Hypothalamus (tissue), 51 donors: Measurements from ENCODE around the gene LRMDA.
A peak's percentile ranks its signal among the peaks of the same experiment; 100 is the strongest.

Source experiments
- DNase-seq, 51 donors: peaks; one replicate each; lab custom pipeline; 2025; lab: John Stamatoyannopoulos, UW

Gene LRMDA

DNA sequence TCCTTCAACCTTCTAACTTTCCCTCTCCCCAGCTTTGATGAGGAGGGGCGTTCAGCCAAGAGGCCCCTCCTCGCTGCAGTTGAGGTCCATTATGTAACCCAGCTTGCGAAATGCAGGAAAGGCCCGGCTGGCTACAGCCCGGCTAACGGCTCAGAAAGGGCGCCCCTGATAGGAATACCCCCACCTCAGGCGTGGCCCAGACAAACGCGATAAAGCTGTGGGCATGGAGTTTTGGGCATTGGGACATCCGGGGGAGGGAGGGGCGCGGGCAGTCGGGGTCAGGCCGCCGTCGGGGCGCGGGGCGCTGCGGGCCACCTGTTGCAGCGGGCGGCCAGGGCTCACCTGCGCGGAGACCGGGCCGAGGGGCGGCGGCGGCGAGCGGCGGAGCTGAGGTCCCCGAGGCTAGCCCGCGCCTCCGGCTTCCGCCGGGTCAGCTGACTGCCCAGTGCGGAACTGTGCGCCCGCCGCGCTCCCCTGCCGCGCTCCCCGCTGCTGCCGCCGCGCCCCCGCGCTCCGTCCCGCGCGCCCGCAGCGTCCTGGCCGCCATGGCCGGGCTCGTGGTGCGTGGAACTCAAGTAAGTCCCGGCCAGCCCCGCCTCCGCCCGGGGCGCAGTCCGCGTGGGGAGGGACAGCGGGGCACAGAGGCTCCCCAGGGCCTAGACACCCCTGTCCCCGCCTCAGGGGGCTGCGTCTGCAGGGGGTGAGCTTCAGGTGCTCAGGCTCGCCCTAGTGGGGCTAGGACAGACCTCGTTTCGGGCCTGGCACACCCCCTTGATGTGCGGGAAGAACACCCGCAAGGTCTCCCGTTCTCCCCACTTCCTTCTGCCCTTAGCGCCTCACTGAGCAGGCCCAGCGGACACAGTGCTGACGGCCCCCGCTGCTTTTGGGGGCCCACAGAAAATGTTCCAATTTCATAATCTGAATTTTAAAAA is at the start of gene LRMDA:
TSS of gene LRMDA (plus strand) at position 445 of the 932 bp plus-strand sequence.
- DNase-seq: peak in 21 of 51 donors; percentile 5 to 61 (median 30)

DNA sequence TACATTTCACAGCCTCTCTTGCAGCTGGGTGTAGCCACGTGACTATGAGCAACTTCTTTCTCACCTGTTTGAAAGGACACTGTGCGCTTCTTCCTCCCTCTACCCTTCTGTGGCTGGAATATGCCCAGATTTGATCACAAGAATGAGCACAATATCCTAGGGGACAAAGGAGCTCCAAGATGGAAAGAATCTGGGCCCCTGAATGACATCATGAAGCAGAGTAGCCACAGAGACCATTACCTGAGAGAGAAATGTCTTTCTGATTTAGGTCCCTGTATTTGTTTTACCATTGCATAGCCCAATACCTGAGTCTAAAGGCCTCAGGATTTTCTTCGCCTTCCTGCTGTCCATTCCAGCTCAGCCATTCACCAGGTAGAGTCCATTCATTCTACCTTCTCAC is 45.3 kb upstream of the LRMDA start:
- DNase-seq: no peak

DNA sequence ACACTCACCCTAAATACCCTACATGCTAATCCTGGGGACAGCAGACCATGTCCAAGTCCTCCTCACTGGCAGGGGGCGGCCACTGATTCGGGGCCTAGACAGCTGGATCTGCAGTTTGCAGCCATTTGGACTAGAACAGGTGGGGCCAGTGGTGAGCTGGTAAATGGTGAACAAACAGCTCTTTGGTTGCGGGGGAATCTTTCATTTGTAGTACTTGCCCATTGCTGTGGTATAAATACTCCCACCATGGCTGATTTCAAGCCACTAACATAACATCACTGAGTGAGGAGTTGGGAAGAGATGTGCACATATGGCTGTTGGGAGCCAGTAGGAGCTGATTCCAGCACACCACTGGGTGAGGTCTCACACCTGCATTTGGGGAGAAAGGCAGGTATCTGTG is 43.3 kb upstream of the LRMDA start:
- DNase-seq: no peak

DNA sequence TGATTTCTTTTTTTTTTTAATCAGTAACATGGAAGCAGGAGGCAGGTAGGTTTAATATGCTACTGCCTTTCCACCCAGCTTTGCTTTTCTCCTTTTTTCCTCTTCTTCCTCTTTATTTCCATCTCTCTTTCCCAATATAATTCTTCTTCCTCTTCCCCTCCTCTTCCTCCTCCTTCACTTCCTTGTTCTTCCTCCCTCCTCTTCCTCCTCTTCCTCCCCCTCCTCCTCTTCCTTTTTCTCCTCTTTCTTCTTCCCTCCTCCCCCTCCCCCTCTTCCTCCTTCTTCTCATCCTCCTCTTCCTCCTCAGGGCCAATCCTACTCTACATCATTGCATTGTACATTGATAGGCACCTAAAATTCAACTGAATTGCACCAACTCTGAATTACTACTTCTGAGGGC is 41.2 kb upstream of the LRMDA start:
- no peak for DNase-seq

DNA sequence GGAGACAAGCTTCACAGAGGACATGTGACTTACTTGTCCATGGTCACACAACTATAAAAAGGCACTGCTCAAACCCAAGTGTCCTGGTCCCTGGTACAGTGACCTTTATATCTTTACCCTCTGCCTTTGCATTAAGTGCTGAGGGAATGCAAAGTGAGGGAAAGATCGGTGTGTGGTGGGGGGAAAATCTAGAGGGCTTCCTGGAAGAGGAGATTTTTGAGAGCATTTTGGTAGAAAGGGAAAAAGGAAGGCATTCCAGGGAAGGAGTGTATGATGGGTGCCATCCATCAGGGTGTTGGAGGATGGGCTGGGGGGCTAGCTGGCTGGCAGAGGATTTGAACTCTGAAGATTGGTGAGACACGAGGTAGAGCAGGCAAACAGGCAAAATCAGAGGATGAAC is 39.2 kb upstream of the LRMDA start:
- DNase-seq: no peak

DNA sequence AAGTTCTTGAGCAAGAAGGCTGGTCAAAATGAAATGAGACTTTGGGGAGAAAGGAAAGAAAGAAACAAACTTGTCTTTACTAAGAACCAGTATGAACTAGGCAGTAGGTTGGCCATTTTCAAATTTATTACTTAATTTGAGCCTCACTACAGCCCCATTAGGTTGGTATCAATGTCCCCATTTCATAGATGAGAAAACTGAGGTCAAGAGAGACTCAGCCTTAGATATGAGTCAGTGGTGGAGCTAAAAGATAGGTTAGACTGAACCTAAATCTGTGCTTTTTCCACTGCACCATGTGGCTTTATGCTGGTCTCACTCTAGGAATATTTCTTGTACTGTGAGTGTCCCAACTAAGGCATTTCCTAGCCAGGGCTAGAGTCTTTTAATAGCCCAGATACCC is 38.7 kb upstream of the LRMDA start:
- no peak for DNase-seq

DNA sequence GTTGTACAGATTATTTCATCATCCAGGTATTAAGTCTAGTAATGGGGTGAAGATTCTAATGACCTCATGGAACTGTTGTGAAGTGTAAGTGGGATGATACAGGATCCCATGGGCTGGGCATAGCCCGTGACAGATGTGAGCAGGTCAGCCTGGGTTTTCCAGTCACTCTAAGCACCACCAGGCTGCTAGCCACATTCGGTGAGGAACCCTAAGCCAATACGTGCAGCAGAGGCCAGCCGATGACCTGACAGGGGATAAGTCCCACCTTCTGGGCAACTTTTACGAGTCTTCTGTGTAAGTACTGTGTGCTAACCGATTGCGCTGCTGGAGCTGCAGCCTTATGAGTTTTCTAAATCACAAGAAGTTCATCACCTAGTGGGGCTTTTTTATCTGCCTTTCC is 37.2 kb upstream of the LRMDA start:
- DNase-seq: no peak

DNA sequence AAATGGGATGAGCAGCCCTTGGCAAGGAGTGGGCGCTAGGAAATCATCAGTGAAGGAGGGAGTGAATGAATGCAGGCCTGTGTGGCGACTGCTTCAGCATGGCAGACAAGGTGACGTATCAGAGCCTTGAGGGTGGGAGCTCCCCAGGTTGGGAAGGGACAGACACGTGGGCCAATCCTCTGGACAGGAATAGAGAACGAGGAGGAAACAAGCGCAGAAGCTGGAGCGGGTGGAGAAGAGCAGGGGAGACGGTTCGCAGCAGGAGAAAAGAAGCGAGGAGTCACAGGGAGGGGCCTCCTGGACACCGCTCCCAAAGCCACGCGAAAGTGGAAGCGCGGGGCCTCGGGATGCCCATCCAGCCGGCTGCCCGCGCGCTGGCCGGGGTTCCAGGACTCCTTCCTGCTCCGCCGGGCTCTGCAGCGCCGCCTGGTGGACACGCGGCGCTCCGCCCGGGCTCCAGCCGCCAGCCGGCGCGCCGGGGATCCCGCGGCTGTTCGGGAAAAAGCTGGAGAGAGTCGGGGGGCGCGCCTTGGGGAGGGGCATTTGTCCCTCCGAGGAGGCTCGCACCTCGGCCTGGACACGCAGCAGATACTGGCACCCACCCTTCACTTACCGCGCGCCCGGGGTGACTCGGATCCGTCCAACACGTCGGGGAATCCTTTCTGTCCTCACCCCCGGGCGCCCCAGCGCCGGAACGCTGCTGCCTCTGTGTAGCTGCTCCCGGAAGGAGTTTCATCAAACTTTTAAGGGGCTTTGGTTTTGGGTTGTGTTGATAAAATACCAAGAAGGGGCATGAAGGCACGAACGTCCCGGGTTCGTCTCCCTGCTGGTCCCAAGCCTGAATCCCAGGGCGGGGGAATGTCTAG is 36.1 kb upstream of the LRMDA start:
- peak in 12 of 51 donors; percentile 7 to 59 (median 27) for DNase-seq

DNA sequence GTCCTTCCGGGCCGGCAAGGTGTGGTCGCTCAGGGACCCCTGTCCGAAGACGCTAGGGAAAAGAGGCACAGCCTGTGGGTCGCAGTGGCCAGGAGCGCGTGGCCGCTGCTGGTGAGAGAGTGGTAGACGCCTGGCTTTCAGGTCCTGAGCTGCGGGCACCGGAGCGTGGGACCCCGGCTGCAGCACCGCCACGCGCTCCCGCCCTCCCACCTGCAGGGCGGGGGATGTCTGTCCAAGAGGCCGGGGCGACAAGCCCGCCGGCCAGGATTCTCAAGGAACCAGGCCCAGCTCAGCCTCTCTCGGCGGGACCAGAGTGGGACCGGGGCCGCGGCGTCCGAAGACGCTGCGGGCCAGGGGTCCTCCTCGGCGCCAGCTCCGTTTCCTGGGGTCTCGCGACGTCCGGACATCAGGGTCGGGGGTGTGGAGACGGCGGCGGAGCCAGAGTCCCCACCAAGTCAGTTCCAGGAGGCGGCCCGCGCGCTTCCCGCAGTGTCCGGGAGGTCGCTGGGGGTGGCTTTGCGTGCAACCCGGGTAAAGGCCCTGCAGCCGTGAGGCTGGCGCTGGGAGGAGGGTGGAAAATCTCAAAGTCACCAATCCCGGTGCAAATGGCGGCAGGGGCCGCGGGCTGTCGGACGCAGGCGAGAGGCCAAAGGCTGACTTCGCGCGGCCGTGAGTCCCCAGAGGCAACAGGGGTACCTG is 35.3 kb upstream of the LRMDA start:
- DNase-seq: peak in 1 of 51 donors; percentile 37

DNA sequence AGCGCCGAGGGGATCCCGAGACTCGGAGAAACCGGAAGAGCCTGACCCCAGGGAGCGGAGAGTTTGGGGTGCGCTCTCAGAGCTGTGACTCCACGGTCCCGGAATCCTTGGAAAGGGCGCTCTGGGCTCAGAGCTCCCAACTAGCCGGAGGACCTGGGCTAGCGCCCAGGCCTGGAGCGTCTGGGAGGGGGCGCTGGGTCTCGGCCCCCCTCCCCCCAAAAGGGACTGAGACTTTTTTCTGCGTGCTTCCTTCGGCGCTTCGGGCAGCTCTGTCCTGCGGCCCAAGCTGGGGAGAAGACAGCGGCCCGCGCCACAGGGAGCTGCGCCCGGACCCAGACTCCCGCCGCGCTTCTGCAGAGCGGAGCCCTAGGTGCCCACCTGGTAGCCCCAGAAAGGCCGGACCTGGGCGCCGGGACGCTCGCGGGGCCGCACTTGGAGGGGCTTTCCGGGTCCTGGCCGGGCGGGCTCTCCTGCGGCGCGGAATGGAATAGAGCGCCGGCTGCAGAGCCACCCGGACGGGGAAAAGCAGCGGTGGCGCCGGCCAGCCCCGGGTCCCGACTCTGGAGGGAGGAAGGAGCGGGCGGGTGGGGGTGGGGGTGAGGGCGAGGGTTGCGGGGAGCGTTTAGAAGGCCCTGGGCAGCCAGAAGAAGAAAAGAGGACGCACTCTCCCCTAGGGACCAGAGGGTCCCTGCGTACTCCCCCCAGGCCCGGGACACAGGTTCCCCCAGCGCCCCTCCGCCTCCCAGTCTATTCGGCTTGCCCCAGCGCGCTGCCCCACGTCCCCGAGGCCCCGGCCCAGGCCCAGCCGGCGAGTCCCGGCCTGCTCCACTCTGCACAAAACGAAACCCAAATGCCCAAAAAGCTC is 34.6 kb upstream of the LRMDA start:
- peak in 2 of 51 donors; percentile 37 to 38 for DNase-seq

DNA sequence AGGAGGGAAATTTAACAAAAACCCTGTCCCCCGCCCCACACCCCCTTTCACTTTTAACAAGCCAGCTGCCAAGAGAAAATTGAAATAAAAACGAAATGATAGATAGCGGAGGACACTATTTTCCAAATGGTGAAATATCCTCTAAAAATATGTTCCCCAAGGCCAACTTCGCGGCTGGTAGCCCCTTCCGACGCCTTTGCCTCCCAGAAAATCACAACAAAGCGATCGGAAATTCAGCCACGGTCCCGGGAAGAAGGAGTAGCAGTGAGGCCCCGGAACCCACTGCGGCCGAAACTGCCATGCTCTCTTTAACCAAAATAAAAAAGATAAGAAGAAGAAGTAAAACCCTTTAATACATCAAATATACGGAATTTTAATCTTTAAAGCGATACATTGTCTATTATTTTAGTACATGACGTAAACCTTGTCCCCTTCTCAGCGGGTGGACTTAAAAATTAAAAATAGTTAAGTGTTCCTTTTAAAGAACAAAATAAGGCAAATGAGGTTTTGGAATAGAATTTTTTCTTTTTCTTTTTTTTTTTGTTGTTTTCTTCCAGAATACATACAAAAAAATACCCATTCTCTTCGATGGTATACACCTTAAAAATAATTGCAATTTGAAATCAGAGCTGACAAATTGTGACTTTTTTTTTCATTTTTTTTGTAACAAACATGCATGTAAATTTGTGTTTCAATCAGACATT is 33.8 kb upstream of the LRMDA start:
- DNase-seq: no peak

DNA sequence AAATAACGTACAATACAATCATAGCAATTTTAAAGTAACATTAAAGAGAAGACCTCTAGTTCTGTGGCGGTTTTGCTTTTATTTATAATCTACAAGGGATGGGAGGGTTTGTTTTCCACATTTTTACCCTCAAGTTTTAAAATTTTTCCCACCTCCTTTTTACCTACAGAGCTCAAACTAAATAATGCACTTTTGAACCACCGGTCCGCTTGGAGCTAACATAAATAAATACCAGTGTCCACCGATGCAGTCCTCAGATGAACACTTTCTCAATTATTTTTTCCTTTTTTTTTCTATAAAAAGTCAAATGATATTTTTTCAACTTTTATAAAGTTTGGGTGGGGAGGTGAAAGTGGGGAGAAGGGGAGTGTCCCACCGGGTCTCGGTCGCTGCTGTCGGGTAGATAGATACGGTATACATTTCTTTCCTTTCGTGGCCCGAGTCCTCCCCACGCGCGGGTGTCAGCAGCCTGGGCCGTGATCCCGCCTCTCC is 33.2 kb upstream of the LRMDA start:
- DNase-seq: no peak

DNA sequence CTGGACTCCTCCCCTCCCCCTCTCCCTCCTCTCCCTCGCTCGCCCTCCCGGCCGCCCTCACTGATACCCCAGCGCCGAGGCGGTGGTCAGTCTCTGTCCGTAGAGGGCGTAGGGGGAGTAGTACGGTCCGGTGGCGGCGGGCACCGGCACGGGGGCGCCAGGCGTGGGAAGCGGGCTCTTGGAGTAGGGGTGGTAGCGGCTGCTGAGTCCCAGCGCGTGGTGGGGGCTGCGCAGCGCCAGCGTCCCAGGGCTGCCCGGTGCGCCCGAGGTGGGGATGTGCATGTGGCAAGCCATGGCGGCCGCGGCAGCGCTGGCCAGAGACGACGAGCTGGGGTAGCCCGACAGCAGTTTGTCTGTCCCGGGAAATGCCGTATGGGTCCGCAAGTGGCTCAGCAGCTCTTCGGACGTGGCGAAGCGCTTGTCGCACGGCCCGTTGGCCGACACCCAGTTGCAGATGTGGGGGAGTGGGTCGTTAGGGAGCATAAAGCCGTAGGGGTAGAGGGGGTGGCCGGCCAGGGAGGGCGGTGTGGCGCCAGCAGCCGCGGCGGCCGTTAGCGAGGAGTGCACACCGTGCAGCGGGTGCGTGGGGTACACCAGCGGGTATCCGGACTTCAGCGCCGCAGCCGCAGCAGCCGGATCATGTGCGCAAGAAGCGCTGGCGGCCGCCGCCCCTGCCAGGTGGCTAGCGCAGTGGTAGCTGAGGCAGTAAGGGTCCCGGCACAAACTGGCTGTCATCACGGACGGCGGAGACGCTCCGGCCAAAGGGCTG is 32.5 kb upstream of the LRMDA start:
- DNase-seq: peak in 1 of 51 donors; percentile 31

DNA sequence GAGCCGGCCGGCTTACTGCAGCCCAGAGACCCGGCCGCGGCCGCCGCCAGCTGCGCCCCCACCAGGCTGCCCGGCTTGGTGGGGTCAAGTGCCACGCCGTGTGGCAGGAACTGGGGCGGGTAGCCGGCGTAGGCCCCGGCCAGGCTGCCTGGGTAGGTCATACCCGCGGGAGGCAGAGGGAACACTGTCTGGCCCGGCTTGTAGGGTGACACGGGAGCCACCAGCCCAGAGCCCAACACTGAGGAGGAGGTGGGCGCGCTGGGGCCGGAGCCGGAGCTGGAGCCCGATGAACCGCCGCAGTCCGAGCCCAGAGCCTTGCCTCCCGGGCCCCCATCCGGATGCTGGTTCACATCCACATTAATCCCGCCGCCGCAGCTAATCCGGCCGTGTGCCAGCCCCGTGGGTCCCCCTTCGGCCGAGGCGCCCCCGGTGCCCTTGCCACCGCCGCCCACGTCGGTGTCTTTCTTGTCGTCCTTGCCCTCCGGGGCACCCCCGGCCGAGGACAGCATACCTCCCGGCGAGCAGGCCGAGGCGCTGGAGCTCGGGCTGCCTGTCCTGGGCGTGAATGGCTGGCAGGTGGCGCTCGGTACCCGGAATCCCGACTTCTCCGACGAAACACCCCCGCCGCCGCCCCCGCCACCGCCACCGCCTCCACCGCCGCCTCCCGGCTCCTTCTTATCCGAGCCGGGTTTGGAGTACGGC is 31.8 kb upstream of the LRMDA start:
- DNase-seq: peak in 46 of 51 donors; percentile 15 to 84 (median 61)

DNA sequence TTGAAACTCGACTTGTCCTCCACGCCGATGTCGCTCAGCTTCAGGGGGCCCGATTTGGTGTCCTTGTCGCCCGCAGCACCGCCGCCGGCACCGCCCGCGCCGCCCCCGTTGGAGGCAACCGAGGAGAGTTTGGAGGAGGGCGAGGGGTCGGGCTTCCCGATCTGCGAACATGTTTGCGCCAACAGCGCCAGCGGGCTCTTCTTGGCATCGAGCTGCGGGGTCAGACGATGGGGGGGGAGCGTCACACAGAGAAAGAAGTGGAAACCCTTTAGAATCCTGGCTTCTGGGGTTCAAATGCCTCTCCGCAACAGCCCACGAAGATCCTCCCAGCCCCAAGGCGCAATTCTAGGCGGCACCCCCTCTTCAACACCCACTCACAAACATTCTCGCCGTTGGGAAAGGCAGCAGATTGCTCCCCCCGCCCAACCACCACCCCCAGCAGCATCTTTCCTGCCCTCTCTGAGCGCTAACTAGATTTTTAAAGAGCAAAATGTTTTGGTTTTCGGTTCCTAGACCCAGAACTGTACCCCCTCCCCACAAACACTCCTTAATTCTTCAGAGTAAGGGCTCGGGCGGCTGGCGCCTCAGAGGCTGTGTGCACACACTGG is 31.2 kb upstream of the LRMDA start:
- peak in 13 of 51 donors; percentile 21 to 79 (median 63) for DNase-seq

DNA sequence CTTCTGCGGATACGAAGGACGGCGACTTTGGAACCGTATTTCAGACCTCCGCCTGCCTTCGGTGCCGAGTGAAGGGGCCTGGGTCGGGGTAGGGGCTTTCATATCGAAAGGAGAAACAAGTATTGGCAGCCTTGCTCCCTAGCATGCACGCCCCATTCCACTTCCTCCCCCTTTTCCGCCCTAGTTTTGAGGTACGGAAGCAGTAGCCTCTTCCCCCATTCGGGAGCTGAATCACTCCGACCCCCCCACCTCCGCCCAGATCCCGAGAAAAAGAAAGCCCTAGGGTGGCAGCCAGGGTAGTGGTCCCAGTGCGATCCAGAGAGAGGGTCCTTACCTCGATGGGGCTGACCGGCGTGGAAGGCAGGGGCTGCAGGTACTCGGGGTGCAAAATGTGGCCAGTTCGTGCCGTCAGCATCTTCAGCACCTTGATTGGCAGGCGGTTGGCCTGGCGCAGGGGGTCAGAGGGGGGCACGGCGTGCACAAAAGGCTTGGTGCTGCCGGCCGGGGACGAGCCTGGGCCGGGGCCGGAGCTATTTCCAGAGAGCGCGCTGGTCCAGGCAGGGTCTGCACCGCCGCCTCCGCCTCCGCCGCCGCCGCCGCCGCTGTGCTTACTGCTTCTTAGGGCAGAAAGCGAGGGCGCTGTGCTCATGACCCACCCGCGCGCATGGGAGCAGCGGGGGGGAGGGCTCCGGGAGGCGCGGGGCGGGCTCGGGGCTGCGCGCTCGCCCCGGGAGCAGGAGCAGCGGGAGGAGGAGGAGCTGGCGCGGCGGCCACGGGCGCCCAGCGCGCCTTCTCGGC is 30.5 kb upstream of the LRMDA start:
- peak in 23 of 51 donors; percentile 38 to 67 (median 53) for DNase-seq
